ENCODE results near the gene PGAM5. TPM values are rescaled to one million over a fixed set of nuclear protein-coding genes. Genes with fewer than 3 reads are reported as not detected.

Gene PGAM5
- total RNA-seq, 1 donor from 2014 or later, result 39.6 TPM

DNA sequence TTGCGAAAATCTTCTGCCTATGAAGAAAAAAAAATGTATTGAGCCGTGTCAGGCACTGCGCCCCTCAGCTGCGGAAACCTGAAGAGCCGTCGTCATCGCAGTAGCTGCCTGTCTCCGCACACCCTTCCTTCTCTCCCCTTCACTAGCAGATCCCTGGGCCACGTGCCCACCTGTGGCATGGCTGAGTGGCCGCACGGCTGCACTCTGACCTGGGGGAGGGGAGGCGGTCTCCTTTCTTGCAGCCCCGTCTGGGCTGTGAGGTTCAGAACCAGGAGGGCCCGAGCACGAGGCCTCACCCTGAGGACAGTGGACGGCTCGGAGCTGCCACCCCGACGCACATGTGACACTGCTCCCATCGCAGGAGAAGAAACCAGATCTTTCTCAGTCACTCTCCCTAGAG, 24.9 kb downstream of the PGAM5 start:
- Mint-ChIP-seq H3K27ac (no peak overlapping the region), H3K36me3 (ENCODE audit: insufficient read depth) (peaks cover 37% of the 10 kb centered on the region), H3K4me3 (ENCODE audit: low read depth) (no peak overlapping the region), H3K4me1 (ENCODE audit: low read depth) (no peaks in the 10 kb centered on the region), H3K27me3 (no peaks in the 10 kb centered on the region), H3K9me3 (ENCODE audit: low read depth) (no peaks in the 10 kb centered on the region)
- TF ChIP-seq, protein P1, sequence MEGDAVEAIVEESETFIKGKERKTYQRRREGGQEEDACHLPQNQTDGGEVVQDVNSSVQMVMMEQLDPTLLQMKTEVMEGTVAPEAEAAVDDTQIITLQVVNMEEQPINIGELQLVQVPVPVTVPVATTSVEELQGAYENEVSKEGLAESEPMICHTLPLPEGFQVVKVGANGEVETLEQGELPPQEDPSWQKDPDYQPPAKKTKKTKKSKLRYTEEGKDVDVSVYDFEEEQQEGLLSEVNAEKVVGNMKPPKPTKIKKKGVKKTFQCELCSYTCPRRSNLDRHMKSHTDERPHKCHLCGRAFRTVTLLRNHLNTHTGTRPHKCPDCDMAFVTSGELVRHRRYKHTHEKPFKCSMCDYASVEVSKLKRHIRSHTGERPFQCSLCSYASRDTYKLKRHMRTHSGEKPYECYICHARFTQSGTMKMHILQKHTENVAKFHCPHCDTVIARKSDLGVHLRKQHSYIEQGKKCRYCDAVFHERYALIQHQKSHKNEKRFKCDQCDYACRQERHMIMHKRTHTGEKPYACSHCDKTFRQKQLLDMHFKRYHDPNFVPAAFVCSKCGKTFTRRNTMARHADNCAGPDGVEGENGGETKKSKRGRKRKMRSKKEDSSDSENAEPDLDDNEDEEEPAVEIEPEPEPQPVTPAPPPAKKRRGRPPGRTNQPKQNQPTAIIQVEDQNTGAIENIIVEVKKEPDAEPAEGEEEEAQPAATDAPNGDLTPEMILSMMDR (IDR thresholded peaks at IDR 0.05; ENCODE audit: unreplicated experiment), result no peak
- DNase-seq (ENCODE audit: low spot score, unreplicated experiment), result no peak

- H3K4me3 Mint-ChIP-seq (ENCODE audit: low read depth), result no peak overlapping the region
- peaks cover 33% of the 10 kb centered on the region for H3K36me3 Mint-ChIP-seq (ENCODE audit: insufficient read depth)
- no peaks in the 10 kb centered on the region for H3K4me1 Mint-ChIP-seq (ENCODE audit: low read depth)
- H3K27ac Mint-ChIP-seq, result no peak overlapping the region
- no peak for DNase-seq (ENCODE audit: low spot score, unreplicated experiment)
- TF ChIP-seq, protein P1 (IDR thresholded peaks at IDR 0.05; ENCODE audit: unreplicated experiment), result no peak
- H3K27me3 Mint-ChIP-seq, result no peaks in the 10 kb centered on the region
- no peaks in the 10 kb centered on the region for H3K9me3 Mint-ChIP-seq (ENCODE audit: low read depth)
These were observed 25.7 kb downstream of the PGAM5 start for GRCh38 chr12:132736378-132736777.

DNA sequence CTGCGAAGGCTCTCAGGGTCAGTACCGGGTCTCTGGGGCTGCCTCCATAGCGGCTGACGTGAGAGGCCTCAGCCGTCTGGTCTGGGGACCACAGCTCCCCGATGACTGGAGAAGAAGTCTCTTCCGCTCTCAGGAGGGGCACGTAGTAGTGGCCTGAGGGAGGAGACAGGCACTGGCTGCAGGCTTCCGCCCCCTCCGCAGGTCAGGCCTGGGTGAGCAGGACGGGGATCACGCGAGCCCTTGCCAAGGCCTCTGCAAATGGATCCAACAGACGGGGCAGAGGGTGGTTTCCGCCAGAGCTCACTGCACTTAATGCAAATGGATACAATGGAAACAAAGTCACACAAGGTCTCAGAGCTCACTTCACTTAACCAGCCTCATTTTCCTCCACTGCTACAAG, 26.3 kb downstream of the PGAM5 start:
- peaks cover 31% of the 10 kb centered on the region for H3K36me3 Mint-ChIP-seq (ENCODE audit: insufficient read depth)
- no peak overlapping the region for H3K27ac Mint-ChIP-seq
- TF ChIP-seq, protein P1 (IDR thresholded peaks at IDR 0.05; ENCODE audit: unreplicated experiment), result no peak
- no peaks in the 10 kb centered on the region for H3K27me3 Mint-ChIP-seq
- no peak for DNase-seq (ENCODE audit: low spot score, unreplicated experiment)
- H3K9me3 Mint-ChIP-seq (ENCODE audit: low read depth), result no peaks in the 10 kb centered on the region
- no peaks in the 10 kb centered on the region for H3K4me1 Mint-ChIP-seq (ENCODE audit: low read depth)
- H3K4me3 Mint-ChIP-seq (ENCODE audit: low read depth), result no peak overlapping the region

- H3K4me3 Mint-ChIP-seq (ENCODE audit: low read depth), result no peak overlapping the region
- H3K9me3 Mint-ChIP-seq (ENCODE audit: low read depth), result no peaks in the 10 kb centered on the region
- no peaks in the 10 kb centered on the region for H3K4me1 Mint-ChIP-seq (ENCODE audit: low read depth)
- H3K27ac Mint-ChIP-seq, result peak overlapping the region; percentile 77
- TF ChIP-seq, protein P1 (IDR thresholded peaks at IDR 0.05; ENCODE audit: unreplicated experiment), result no peak
- DNase-seq (ENCODE audit: low spot score, unreplicated experiment), result no peak
- H3K36me3 Mint-ChIP-seq (ENCODE audit: insufficient read depth), result peaks cover 35% of the 10 kb centered on the region
- no peaks in the 10 kb centered on the region for H3K27me3 Mint-ChIP-seq
These were observed 29.1 kb downstream of the PGAM5 start for GRCh38 chr12:132739600-132740312.

DNA sequence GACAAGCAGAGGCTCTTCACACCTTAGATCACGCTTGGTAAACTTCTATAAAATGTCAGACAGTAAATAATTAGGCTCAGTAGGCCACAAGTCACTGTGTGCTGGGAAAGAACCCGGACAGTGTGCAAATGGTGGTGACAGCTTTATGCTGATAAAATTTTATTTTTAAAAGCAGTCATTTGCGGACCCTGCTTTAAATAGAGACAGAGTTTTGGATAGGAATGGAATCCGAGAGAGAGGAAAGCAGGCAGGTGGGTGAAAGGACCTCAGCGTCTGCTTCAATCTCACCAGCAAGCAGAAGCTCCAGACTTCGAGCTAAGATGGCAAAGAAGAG, 29.6 kb downstream of the PGAM5 start:
- Mint-ChIP-seq H3K4me3 (ENCODE audit: low read depth) (no peak overlapping the region), H3K9me3 (ENCODE audit: low read depth) (no peaks in the 10 kb centered on the region), H3K4me1 (ENCODE audit: low read depth) (no peaks in the 10 kb centered on the region), H3K36me3 (ENCODE audit: insufficient read depth) (peaks cover 37% of the 10 kb centered on the region), H3K27ac (no peak overlapping the region), H3K27me3 (no peaks in the 10 kb centered on the region)
- no peak for DNase-seq (ENCODE audit: low spot score, unreplicated experiment)
- TF ChIP-seq, protein P1 (IDR thresholded peaks at IDR 0.05; ENCODE audit: unreplicated experiment), result no peak

All from progenitor cell of endocrine pancreas (in vitro differentiated cells).